Trophoblast cell (in vitro differentiated cells and primary cell): ENCODE measurements around the gene ZNF253.
"Not testable (repeated sequence)": the region's sequence is repeated elsewhere in the genome, so short reads cannot be mapped to it uniquely, and the experiment has no call there.

Source experiments
- DNase-seq, 2 donors: peaks; one replicate each; pipeline ENCODE4 v3.0.0-alpha.2; 2016
- H2AFZ ChIP-seq: 2 replicates; pipeline ENCODE4 v1.6.1; 2013; ENCODE audit warnings: low read length, moderate library complexity, mild to moderate bottlenecking; ENCODE audit not compliant: insufficient read depth, poor library complexity
- H2AK5ac ChIP-seq: 2 replicates; pipeline ENCODE4 v1.6.1; 2013; ENCODE audit warnings: mild to moderate bottlenecking, low read length
- H2BK120ac ChIP-seq: 2 replicates; pipeline ENCODE4 v1.6.1; 2013; ENCODE audit warnings: low read length, mild to moderate bottlenecking, moderate library complexity; ENCODE audit not compliant: insufficient read depth, poor library complexity
- H2BK12ac ChIP-seq: 2 replicates; pipeline ENCODE4 v1.6.1; 2013; ENCODE audit warnings: mild to moderate bottlenecking, low read length, moderate library complexity
- H2BK5ac ChIP-seq: 2 replicates; pipeline ENCODE4 v1.6.1; 2013; ENCODE audit warnings: low read length, low read depth, moderate library complexity, mild to moderate bottlenecking; ENCODE audit not compliant: poor library complexity
- H3K14ac ChIP-seq: 2 replicates; pipeline ENCODE4 v1.6.1; 2013; ENCODE audit warnings: mild to moderate bottlenecking, low read length
- H3K18ac ChIP-seq: 2 replicates; pipeline ENCODE4 v1.6.1; 2013; ENCODE audit warnings: mild to moderate bottlenecking, low read length
- H3K23ac ChIP-seq: 2 replicates; pipeline ENCODE4 v1.6.1; 2013; ENCODE audit warnings: low read length
- H3K27ac ChIP-seq: 2 replicates; pipeline ENCODE4 v1.5.1; 2013; ENCODE audit warnings: low read depth, mild to moderate bottlenecking, inconsistent platforms, low read length, moderate library complexity
- H3K27me3 ChIP-seq: 2 replicates; pipeline ENCODE4 v1.6.1; 2013; ENCODE audit warnings: inconsistent platforms, mild to moderate bottlenecking, low read length, moderate library complexity; ENCODE audit not compliant: insufficient read depth
- H3K36me3 ChIP-seq, 2 experiments: 1 replicate in 1 of 2; 2 replicates in 1 of 2; pipeline ENCODE4 v1.6.1; 2013; ENCODE audit warnings: low read length in 2 of 2, mild to moderate bottlenecking in 2 of 2, moderate library complexity in 1 of 2; ENCODE audit not compliant: insufficient read depth in 2 of 2, control insufficient read depth in 1 of 2
- H3K4ac ChIP-seq: 2 replicates; pipeline ENCODE4 v1.6.1; 2013; ENCODE audit warnings: low read depth, mild to moderate bottlenecking, low read length, moderate library complexity
- H3K4me1 ChIP-seq, 2 experiments: 1 replicate in 1 of 2; 2 replicates in 1 of 2; pipeline ENCODE4 v1.6.1; 2013; ENCODE audit warnings: low read length in 2 of 2, mild to moderate bottlenecking in 2 of 2, moderate library complexity in 1 of 2; ENCODE audit not compliant: insufficient read depth in 2 of 2, control insufficient read depth in 1 of 2
- H3K4me2 ChIP-seq: 2 replicates; pipeline ENCODE4 v1.6.1; 2013; ENCODE audit warnings: inconsistent platforms, mild to moderate bottlenecking, low read length, moderate library complexity
- H3K4me3 ChIP-seq: 2 replicates; pipeline ENCODE4 v1.5.1; 2013; ENCODE audit warnings: mild to moderate bottlenecking, low read depth, low read length, inconsistent platforms
- H3K79me1 ChIP-seq: one replicate; pipeline ENCODE4 v1.6.1; 2013; ENCODE audit warnings: low read length
- H3K79me2 ChIP-seq: 2 replicates; pipeline ENCODE4 v1.6.1; 2013; ENCODE audit warnings: low read length, mild to moderate bottlenecking; ENCODE audit not compliant: control insufficient read depth, insufficient read depth, poor library complexity
- H3K9ac ChIP-seq: 2 replicates; pipeline ENCODE4 v1.6.1; 2013; ENCODE audit warnings: mild to moderate bottlenecking, low read length
- H3K9me3 ChIP-seq: 2 replicates; pipeline ENCODE4 v1.6.1; 2013; ENCODE audit warnings: low read depth, mild to moderate bottlenecking, control low read depth, inconsistent platforms, low read length; ENCODE audit not compliant: insufficient read depth
- H4K12ac ChIP-seq: 2 replicates; pipeline ENCODE4 v1.6.1; 2013; ENCODE audit warnings: low read depth, mild to moderate bottlenecking, low read length, moderate library complexity
- H4K8ac ChIP-seq: 2 replicates; pipeline ENCODE4 v1.6.1; 2013; ENCODE audit warnings: low read depth, mild to moderate bottlenecking, low read length, moderate library complexity
- H4K91ac ChIP-seq: one replicate; pipeline ENCODE4 v1.6.1; 2013; ENCODE audit warnings: low read depth, mild to moderate bottlenecking, low read length, moderate library complexity
- WGBS: extraction: QIAGEN DNeasy Blood & Tissue Kit; methylation state at CpG from one replicate; pipeline ENCODE4 v1.1.7; 2013; ENCODE audit warnings: missing lambda C conversion rate; ENCODE audit not compliant: insufficient read length, insufficient coverage; ENCODE audit errors: extremely low coverage; 5-methylcytosine and 5-hydroxymethylcytosine counted together

ZNF253 gene

GRCh38 chr19:19909654-19910053 lies 44.0 kb downstream of the ZNF253 start:
- Histone ChIP-seq H3K18ac (no peak overlapping the region), H3K79me2 (peaks cover 15% of the 10 kb centered on the region), H3K9ac (no peak overlapping the region), H3K9me3 (no peaks in the 10 kb centered on the region), H4K8ac (no peak overlapping the region), H3K27ac (no peak overlapping the region), H2AK5ac (no peak overlapping the region), H4K91ac (no peak overlapping the region), H2BK120ac (no peak overlapping the region), H3K79me1 (no peaks in the 10 kb centered on the region), H3K36me3 (peaks cover 3 to 5% of the 10 kb centered on the region in 2 experiments), H4K12ac (no peak overlapping the region), H3K27me3 (no peaks in the 10 kb centered on the region), H2BK12ac (no peak overlapping the region), H3K23ac (no peak overlapping the region), H3K4me3 (no peak overlapping the region), H2AFZ (no peak overlapping the region), H2BK5ac (no peak overlapping the region), H3K4ac (peak overlapping the region; percentile 98), H3K4me1 (peaks cover 0 to 9% of the 10 kb centered on the region in 2 experiments), H3K14ac (no peak overlapping the region), H3K4me2 (no peak overlapping the region)
- no CpG with 5 or more reads among the region's 2 CpGs for WGBS
- no peak for DNase-seq

DNA sequence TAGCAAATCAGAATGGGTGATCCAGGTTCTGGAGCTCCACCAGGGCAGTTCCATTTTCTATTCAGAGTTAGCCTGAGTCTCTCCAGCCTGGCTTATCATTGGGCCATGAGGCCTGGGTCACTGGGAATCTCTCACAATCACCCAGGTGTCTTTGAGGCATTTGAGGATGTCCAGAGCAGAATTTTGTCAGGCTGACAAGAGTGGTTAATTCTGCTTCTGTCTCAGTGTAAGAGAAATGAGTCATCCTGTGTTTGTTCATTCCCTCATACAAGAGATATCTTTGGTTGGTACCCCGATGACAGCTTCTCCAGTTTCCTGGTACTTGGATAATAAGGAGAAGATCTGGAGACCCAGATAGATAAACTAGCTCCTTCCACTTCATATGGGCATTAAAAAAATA lies 45.5 kb downstream of the ZNF253 start:
- Histone ChIP-seq H2BK5ac (no peak overlapping the region), H3K4me3 (no peak overlapping the region), H2BK12ac (no peak overlapping the region), H3K36me3 (peaks cover 8 to 10% of the 10 kb centered on the region in 2 experiments), H2BK120ac (no peak overlapping the region), H3K27ac (no peak overlapping the region), H3K9me3 (no peaks in the 10 kb centered on the region), H3K79me2 (peaks cover 9% of the 10 kb centered on the region), H4K12ac (no peak overlapping the region), H3K18ac (no peak overlapping the region), H2AFZ (no peak overlapping the region), H3K4me2 (no peak overlapping the region), H3K23ac (no peak overlapping the region), H2AK5ac (no peak overlapping the region), H4K91ac (no peak overlapping the region), H3K79me1 (no peaks in the 10 kb centered on the region), H4K8ac (no peak overlapping the region), H3K14ac (no peak overlapping the region), H3K27me3 (no peaks in the 10 kb centered on the region), H3K9ac (no peak overlapping the region), H3K4me1 (peaks cover 0 to 5% of the 10 kb centered on the region in 2 experiments), H3K4ac (no peak overlapping the region)
- no CpG with 5 or more reads among the region's 1 CpG for WGBS
- no peak for DNase-seq

GRCh38 chr19:19914596-19914995 lies 48.9 kb downstream of the ZNF253 start:
- Histone ChIP-seq H3K14ac (no peak overlapping the region), H4K91ac (no peak overlapping the region), H4K12ac (no peak overlapping the region), H3K9ac (no peak overlapping the region), H3K4me1 (peaks cover 0 to 5% of the 10 kb centered on the region in 2 experiments), H3K27ac (no peak overlapping the region), H3K4me3 (no peak overlapping the region), H3K23ac (no peak overlapping the region), H3K9me3 (no peaks in the 10 kb centered on the region), H2AK5ac (no peak overlapping the region), H3K79me1 (no peaks in the 10 kb centered on the region), H4K8ac (no peak overlapping the region), H2AFZ (no peak overlapping the region), H2BK120ac (no peak overlapping the region), H3K36me3 (peaks cover 10 to 12% of the 10 kb centered on the region in 2 experiments), H3K4me2 (no peak overlapping the region), H2BK5ac (no peak overlapping the region), H3K4ac (no peak overlapping the region), H2BK12ac (no peak overlapping the region), H3K18ac (no peak overlapping the region), H3K79me2 (peaks cover 5% of the 10 kb centered on the region), H3K27me3 (no peaks in the 10 kb centered on the region)
- no CpG with 5 or more reads among the region's 3 CpGs for WGBS
- no peak for DNase-seq

- H2AFZ ChIP-seq, H3K18ac ChIP-seq, H2BK5ac ChIP-seq, H3K27ac ChIP-seq, H2BK12ac ChIP-seq, H4K91ac ChIP-seq, H3K4me2 ChIP-seq, H3K27me3 ChIP-seq, H4K12ac ChIP-seq, H3K4me3 ChIP-seq, H2BK120ac ChIP-seq, H3K4me1 ChIP-seq, H2AK5ac ChIP-seq, H4K8ac ChIP-seq, H3K14ac ChIP-seq, H3K23ac ChIP-seq, H3K4ac ChIP-seq, H3K79me2 ChIP-seq, H3K79me1 ChIP-seq, H3K9ac ChIP-seq: not testable (repeated sequence)
- no CpG with 5 or more reads among the region's 7 CpGs for WGBS
- peak; percentile 65 to 75 for DNase-seq
- Histone ChIP-seq H3K36me3 (peaks cover 30 to 41% of the 10 kb centered on the region in 2 experiments), H3K9me3 (peaks cover 19% of the 10 kb centered on the region)
These were observed 64.7 kb downstream of the ZNF253 start for GRCh38 chr19:19930417-19930816.
